ENCODE measurements around the gene PXDN. TPM values are rescaled to one million over a fixed set of nuclear protein-coding genes. Genes with fewer than 3 reads are reported as not detected.
"Not testable (repeated sequence)": the region's sequence is repeated elsewhere in the genome, so short reads cannot be mapped to it uniquely, and the experiment has no call there.

The PXDN gene
- total RNA-seq, 1 donor from 2014 or later, result 1.1 TPM

DNA sequence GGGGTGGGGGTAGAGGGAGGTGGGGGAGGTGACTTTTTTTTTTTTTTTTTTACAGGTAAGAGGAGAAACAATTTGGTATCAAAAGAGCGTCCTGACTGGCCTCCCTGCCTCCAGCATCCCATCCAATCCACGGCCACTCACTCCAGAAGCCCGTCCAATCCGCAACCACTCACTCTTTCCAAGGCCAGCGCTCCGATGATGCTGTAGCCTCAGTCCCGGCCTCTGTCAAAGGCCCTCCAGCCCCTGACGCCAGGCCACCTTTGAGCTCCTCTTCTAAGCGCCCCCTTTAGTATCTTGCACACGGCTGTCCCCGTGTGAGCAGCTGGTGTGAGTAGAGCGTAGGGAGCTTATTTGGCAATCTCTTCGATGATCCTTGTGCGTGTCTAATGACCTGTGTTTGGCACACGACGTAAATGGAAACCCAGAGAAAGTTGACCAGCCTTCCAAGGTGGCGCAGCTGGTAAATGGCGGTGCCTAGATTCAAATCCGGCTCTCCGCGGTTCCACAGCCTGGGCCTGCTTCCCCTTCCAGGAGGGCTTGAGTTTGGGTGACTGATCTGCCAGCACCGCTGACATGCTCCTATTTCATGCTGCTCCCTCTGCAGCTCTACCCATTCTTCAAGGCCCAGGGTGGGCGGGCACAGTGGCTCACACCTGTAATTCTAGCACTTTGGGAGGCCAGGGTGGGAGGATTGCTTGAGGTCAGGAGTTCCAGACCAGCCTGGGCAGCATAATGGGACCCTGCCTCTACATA lies 23.8 kb upstream of the PXDN start:
- H3K4me1 Mint-ChIP-seq, result no peaks in the 10 kb centered on the region
- no peak overlapping the region for H3K4me3 Mint-ChIP-seq
- no peaks in the 10 kb centered on the region for H3K9me3 Mint-ChIP-seq
- no peaks in the 10 kb centered on the region for H3K27me3 Mint-ChIP-seq
- intact Hi-C loops (cut with micrococcal nuclease), result no loop called here
- H3K36me3 Mint-ChIP-seq (ENCODE audit: low read depth), result no peaks in the 10 kb centered on the region
- no peak for DNase-seq
- no peak overlapping the region for H3K27ac Mint-ChIP-seq

DNA sequence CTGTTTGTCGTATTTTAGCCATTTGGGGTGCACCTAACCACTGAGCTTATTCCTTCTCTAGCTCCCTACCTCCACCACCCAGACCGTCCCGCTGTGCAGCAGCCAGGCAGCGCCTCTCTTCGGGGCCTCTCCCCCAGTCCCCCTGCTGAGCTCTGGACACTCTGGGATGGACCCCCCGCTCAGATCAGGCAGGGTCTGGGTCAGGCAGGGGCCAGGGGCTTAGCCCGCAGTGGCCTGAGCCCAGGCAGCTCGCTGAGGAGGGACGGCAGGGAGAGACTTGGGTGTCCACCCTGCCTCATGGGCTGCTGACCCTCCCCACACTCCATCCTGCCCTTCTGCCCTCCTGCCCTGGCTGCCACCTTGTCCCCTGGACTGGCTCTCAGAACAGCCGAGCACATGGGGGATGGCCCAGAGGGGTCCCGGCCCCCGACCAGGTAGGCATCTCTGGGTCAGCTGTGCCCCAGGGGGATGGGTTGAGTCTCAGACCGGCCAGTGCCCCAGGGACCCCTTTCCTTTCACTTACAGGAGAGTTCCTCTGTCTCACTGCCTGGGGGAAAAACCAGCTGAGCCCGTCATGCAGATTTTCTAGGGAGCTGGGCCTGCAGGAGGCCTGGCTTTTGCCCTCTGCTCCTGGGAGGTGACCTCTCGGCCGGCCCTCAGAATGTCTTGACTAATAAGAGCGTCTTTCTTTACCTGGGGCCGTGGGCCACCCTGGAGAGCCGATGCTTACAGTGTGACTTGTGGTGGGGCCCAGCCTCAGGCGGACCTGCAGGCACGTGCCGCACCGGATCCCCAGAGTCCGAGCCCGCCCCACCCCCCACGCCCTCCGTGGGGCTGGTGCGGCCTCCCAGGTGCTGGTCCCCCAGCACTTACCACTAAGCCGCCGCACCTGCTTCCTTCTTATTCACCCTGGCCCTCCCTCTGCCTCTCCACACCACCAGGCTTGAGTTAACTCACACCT lies 22.8 kb upstream of the PXDN start:
- intact Hi-C loops (cut with micrococcal nuclease), result no loop called here
- Mint-ChIP-seq H3K27me3 (peaks cover 3% of the 10 kb centered on the region), H3K4me1 (no peaks in the 10 kb centered on the region), H3K4me3 (no peak overlapping the region), H3K36me3 (ENCODE audit: low read depth) (no peaks in the 10 kb centered on the region), H3K9me3 (no peaks in the 10 kb centered on the region), H3K27ac (no peak overlapping the region)
- DNase-seq, result no peak

DNA sequence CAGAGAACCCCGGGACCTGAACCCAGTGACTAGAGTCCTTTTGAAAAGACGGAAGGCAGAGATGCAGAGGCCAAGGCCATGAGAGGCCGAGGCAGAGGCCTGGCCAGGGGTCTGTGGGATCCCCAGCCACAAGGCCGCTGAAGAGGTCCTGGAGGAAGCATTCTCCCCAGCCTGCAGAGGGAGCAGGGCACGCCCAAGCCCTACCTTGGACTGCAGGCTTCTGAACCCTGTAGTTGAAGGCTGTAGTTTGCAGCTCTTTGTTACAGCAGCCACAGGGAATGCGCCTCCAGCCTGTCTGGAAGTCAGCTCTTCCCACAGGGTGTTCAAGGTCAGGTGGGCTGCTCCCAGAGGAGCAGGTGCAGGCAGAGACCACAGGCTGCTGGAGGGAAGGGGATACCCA lies 22.1 kb upstream of the PXDN start:
- no peaks in the 10 kb centered on the region for H3K9me3 Mint-ChIP-seq
- H3K27me3 Mint-ChIP-seq, result peaks cover 3% of the 10 kb centered on the region
- H3K27ac Mint-ChIP-seq, result no peak overlapping the region
- intact Hi-C loops (cut with micrococcal nuclease), result no loop called here
- DNase-seq, result no peak
- no peaks in the 10 kb centered on the region for H3K4me1 Mint-ChIP-seq
- no peaks in the 10 kb centered on the region for H3K36me3 Mint-ChIP-seq (ENCODE audit: low read depth)
- H3K4me3 Mint-ChIP-seq, result no peak overlapping the region

DNA sequence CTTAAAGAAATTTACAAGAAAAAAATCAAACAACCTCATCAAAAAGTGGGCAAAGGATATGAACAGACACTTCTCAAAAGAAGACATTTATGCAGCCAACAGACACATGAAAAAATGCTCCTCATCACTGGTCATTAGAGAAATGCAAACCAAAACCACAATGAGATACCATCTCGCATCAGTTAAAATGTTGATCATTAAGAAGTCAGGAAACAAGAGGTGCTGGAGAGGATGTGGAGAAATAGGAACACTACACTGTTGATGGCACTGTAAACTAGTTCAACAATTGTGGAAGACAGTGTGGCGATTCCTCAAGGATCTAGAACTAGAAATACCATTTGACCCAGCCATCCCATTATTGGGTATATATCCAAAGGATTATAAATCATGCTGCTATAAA lies 20.9 kb upstream of the PXDN start:
- intact Hi-C loops (cut with micrococcal nuclease); H3K4me3 Mint-ChIP-seq; H3K4me1 Mint-ChIP-seq; H3K27ac Mint-ChIP-seq; H3K9me3 Mint-ChIP-seq; H3K36me3 Mint-ChIP-seq (ENCODE audit: low read depth); H3K27me3 Mint-ChIP-seq; DNase-seq: not testable (repeated sequence)

DNA sequence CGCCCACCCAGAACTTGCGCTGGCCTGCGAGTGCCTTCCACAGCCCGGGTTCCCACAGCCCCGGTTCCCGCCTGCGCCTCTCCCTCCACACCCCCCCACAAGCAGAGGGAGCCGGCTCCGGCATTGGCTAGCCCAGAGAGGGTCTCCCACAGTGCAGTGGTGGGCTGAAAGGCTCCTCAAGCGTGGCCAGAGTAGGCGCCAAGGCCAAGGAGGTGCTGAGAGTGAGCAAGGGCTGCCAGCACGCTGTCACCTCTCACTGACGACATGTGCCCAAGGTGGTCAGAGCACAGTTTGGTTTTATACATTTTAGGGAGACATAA lies 15.3 kb upstream of the PXDN start:
- H3K4me3 Mint-ChIP-seq, result no peak overlapping the region
- no peak overlapping the region for H3K27ac Mint-ChIP-seq
- H3K36me3 Mint-ChIP-seq (ENCODE audit: low read depth), result no peaks in the 10 kb centered on the region
- H3K9me3 Mint-ChIP-seq, result peaks cover 4% of the 10 kb centered on the region
- intact Hi-C loops (cut with micrococcal nuclease), result no loop called here
- H3K4me1 Mint-ChIP-seq, result no peaks in the 10 kb centered on the region
- H3K27me3 Mint-ChIP-seq, result peaks cover 3% of the 10 kb centered on the region
- no peak for DNase-seq

DNA sequence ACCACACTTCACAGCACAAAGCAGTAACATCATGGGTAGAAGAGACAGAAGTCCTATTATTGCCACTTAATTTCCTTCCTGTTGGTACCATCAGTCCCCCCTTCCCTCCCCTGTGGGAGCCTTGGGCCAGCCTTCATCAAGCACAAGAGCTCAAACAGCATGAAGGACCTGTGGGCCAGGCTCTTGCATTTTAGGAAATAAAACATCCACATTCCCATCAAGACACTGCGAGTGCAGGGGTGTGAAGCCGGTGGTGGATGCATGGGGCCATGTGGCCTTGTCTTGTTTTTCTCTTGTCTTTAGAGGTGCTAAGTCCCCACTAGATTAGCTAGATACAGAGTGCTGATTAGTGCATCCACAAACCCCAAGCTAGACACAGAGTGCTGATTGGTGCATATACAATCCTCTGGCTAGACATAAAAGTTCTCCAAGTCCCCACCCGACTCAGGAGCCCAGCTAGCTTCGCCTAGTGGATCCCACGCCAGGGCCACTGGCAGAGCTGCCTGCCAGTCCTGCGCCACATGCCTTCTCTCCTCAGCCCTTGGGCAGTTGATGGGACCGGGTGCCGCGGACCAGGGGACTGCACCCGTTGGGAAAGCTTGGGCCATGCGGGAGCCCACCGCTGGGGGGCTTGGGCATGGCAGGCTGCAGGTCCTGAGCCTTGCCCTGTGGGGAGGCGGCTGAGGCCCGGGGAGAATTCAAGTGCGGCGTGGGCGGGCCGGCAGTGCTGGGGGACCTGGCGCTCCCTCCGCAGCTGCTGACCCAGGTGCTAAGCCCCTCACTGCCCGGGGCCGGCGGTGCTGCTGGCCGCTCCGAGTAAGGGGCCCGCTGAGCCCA lies 14.7 kb upstream of the PXDN start:
- no peaks in the 10 kb centered on the region for H3K4me1 Mint-ChIP-seq

DNA sequence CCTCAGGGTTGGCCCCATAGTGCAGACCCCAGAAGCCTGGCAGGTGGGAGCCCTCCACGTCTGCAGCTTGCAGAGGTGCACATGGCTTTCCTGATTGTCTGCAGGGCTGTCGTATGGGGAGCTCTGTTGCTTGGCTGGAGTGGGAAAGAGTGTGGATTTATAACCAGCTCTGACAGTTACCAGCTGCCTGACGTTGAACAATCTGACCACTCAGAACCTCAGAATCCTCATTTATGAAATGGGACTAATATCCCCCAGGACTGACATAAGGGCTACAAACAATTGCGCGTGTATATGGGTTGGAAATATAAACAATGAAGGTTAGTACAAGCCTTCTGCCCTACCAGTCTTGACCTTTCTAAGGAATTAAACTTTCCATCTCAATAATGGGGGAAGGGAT lies 13.9 kb upstream of the PXDN start:
- Mint-ChIP-seq H3K4me3 (no peak overlapping the region), H3K4me1 (no peaks in the 10 kb centered on the region), H3K9me3 (peaks cover 4% of the 10 kb centered on the region), H3K36me3 (ENCODE audit: low read depth) (no peaks in the 10 kb centered on the region), H3K27me3 (peaks cover 3% of the 10 kb centered on the region), H3K27ac (no peak overlapping the region)
- no peak for DNase-seq
- intact Hi-C loops (cut with micrococcal nuclease), result no loop called here

More for the DNA sequence above, 14.7 kb upstream of the PXDN start:
- Mint-ChIP-seq H3K36me3 (ENCODE audit: low read depth) (no peaks in the 10 kb centered on the region), H3K9me3 (peaks cover 4% of the 10 kb centered on the region), H3K4me3 (no peak overlapping the region), H3K27ac (no peak overlapping the region), H3K27me3 (peaks cover 3% of the 10 kb centered on the region)
- intact Hi-C loops (cut with micrococcal nuclease), result no loop called here
- no peak for DNase-seq

DNA sequence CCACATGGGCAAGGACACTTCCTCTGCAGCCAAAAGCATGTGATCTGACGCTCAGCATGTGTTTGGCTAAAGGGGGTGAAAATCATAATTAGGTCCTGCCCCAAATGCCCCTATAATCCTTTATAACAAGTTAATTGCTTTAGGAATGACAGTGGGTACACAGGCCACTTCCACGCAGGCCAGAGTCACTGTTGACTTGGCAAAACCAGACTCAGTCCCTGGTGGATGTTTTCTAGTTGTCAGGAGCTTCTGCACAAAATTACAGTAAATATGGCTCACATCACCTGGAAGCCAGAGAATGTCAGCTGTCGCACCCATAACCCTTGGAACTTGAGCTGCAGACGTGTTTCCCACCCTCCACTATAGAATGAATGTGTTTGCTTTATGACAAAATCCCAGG lies 13.3 kb upstream of the PXDN start:
- intact Hi-C loops (cut with micrococcal nuclease), result no loop called here
- H3K9me3 Mint-ChIP-seq, result peaks cover 4% of the 10 kb centered on the region
- H3K27ac Mint-ChIP-seq, result no peak overlapping the region
- H3K4me1 Mint-ChIP-seq, result no peaks in the 10 kb centered on the region
- H3K4me3 Mint-ChIP-seq, result no peak overlapping the region
- H3K36me3 Mint-ChIP-seq (ENCODE audit: low read depth), result no peaks in the 10 kb centered on the region
- no peaks in the 10 kb centered on the region for H3K27me3 Mint-ChIP-seq
- no peak for DNase-seq

DNA sequence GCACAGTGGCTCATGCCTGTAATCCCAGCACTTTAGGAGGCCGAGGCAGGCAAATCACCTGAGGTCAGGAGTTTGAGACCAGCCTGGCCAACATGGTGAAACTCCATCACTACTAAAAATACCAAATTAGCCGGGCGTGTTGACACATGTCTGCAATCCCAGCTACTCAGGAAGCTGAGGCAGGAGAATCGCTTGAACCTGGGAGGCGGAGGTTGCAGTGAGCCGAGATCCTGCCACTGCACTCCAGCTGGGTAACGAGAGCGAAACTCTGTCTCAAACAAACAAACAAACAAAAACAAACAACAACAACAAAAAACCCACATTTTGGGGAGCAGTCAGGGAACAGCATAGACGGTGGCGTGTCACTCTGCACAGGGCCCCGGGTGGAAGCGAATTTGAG lies 12.8 kb upstream of the PXDN start:
- H3K36me3 Mint-ChIP-seq (ENCODE audit: low read depth); H3K9me3 Mint-ChIP-seq; H3K4me1 Mint-ChIP-seq; H3K4me3 Mint-ChIP-seq; intact Hi-C loops (cut with micrococcal nuclease); H3K27ac Mint-ChIP-seq; H3K27me3 Mint-ChIP-seq; DNase-seq: not testable (repeated sequence)

DNA sequence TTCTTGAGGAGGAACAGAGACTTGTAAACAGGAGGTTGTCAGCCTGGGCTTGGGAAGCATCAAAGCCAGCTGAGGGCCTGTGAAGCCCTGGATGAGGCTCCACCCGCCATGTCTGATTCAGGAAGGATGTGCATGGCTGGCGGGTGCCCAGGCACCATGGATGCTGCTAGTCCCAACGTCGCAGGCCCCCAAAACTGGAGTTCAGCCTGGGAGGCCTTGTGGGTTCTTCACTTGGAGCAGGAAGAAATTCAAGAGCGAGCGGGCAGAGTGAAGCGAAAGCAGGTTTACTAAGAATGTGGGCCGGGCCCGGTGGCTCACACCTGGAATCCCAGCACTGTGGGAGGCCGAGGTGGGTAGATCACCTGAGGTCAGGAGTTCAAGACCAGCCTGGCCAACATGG lies 12.1 kb upstream of the PXDN start:
- Mint-ChIP-seq H3K4me1 (no peaks in the 10 kb centered on the region), H3K36me3 (ENCODE audit: low read depth) (no peaks in the 10 kb centered on the region), H3K27me3 (no peaks in the 10 kb centered on the region), H3K4me3 (no peak overlapping the region), H3K9me3 (peaks cover 4% of the 10 kb centered on the region), H3K27ac (no peak overlapping the region)
- DNase-seq, result no peak
- intact Hi-C loops (cut with micrococcal nuclease), result no loop called here

DNA sequence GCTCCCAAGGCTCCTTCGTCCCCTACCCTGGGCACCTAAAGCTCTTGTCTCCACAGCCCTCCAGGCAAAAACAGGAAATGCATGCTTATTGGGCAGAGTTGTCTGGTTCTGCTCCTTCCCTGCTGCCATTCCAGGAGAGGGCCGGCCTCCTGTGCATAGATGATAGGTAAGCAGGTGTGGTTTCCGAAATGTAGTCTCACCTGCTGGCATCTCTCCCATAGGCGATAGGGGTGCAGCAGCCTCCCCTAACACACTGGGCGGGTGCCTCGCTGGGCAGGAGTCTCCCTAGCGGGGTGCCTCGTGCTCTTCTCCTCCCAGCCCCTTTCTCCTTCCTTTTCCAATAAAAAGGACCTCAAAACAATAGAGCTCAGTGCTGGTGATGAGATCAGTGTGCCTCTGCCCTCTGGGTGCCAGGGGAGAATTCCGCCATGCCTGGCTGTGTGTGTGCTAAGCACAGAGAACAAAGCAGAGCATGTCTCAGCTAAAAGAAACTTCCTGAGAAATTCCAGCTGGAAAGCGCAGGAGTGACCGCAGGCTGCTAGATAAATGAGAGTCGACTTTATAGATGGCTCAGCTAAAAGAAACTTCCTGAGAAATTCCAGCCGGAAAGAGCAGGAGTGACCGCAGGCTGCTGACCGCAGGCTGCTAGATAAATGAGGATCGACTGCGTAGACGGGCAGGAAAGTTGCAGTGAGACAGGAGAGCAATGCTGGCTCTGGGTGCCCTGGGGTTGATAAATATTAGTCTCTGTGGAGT lies 11.3 kb upstream of the PXDN start:
- peaks cover 4% of the 10 kb centered on the region for H3K4me1 Mint-ChIP-seq
- no peak overlapping the region for H3K4me3 Mint-ChIP-seq
- H3K36me3 Mint-ChIP-seq (ENCODE audit: low read depth), result no peaks in the 10 kb centered on the region
- no peak overlapping the region for H3K27ac Mint-ChIP-seq
- H3K27me3 Mint-ChIP-seq, result no peaks in the 10 kb centered on the region
- intact Hi-C loops (cut with micrococcal nuclease), result no loop called here
- DNase-seq, result no peak
- peaks cover 4% of the 10 kb centered on the region for H3K9me3 Mint-ChIP-seq

DNA sequence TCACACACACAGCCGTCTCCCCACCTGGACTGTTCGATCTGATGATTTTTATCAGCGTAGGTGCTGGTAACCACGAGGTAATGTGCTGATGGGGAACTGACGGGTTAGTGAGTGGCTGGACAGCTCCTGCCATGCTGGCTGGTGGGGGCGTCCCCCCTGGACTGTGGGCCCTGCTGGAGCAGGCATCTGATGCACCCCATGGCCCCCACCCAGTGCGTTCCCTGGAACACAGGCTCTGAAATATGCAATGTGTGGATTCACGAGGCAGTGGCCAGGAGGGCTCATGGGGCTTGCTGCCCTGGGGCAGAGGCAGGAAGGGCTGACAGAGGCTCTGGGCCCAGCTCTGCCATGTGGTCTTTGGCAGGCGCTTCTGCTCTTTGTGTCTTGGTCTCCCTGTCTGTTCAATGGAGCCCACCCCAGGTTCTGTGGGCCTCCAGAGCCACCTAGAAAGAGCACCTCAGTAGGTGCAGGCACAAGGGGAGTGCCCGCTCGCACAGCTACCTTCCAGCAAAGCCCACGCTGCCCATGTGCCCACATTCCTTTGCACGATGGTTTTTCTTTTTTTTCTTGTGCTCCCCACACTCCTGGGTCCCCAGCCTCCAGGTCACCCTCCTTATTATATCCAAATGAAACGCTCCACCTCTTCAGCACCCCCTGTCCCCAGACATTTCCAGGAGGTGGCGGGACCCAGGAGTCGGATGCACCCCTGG lies 10.3 kb upstream of the PXDN start:
- Mint-ChIP-seq H3K27ac (no peak overlapping the region), H3K4me3 (no peak overlapping the region), H3K27me3 (no peaks in the 10 kb centered on the region), H3K4me1 (peaks cover 4% of the 10 kb centered on the region), H3K9me3 (peaks cover 4% of the 10 kb centered on the region), H3K36me3 (ENCODE audit: low read depth) (no peaks in the 10 kb centered on the region)
- DNase-seq, result no peak
- intact Hi-C loops (cut with micrococcal nuclease), result no loop called here

DNA sequence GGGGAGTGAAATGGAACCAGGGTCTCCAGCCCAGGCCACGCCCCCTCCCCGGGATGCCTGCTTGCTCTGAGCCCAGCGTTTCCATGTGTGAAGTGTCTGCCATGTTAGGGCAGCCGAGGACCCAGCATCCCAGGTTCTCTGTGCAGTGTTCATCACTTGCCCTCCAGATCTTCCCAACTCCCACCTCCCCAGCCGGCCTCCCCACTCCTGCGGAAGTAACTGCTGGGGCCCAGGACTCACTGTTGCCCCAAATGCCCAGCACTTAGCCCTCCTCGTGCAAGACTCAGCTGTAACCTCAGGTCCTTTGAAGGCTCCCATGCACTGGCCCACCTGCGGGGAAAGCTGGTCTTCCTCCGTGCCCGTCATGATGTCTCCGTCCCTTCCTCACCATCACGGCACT lies 9.7 kb upstream of the PXDN start:
- intact Hi-C loops (cut with micrococcal nuclease), result no loop called here

More for the DNA sequence above, 9.7 kb upstream of the PXDN start:
- Mint-ChIP-seq H3K36me3 (ENCODE audit: low read depth) (no peaks in the 10 kb centered on the region), H3K27me3 (no peaks in the 10 kb centered on the region), H3K4me1 (peaks cover 4% of the 10 kb centered on the region), H3K27ac (no peak overlapping the region), H3K4me3 (no peak overlapping the region), H3K9me3 (peaks cover 4% of the 10 kb centered on the region)
- DNase-seq, result no peak

Measured in activated CD4-positive, alpha-beta T cell treated with anti-CD3 and anti-CD28 coated beads, Interleukin-2, amount 10 ng/mL, durations not matched to agents 24 days and 14 days (primary cell).